Activated CD4-positive, alpha-beta memory T cell treated with anti-CD3 and anti-CD28 coated beads, Interleukin-2, amount 10 ng/mL, durations not matched to agents 7 days and 5 days (primary cell): ENCODE results near the gene EPHB2. TPM values are rescaled to one million over a fixed set of nuclear protein-coding genes. Genes with fewer than 3 reads are reported as not detected.

ENCODE experiments used
- total RNA-seq, 2 experiments: library from RNA; stranded (reverse); gene quantifications; one replicate each; pipeline ENCODE4 v1.2.3, GENCODE V29; 2021

Gene EPHB2
- total RNA-seq, 2 experiments from 2014 or later = not detected

Other genes with a start within 250 kb of the EPHB2 start
- gene EPHA8, start 147.3 kb upstream of the EPHB2 start, total RNA-seq = not detected
- gene C1QA, start 74.2 kb upstream of the EPHB2 start, total RNA-seq = not detected
- gene C1QC, start 67.2 kb upstream of the EPHB2 start, total RNA-seq = not detected
- gene C1QB, start 57.6 kb upstream of the EPHB2 start, total RNA-seq = not detected